HFFc6 (cell line): Measurements from ENCODE around the gene OVCA2. TPM values are rescaled to one million over a fixed set of nuclear protein-coding genes. Genes with fewer than 3 reads are reported as not detected.

Source experiments
- DNase-seq: peaks from one replicate; pipeline ENCODE4 v3.0.0-alpha.2; 2018
- H3K27ac Mint-ChIP-seq: 2 replicates; pipeline ENCODE4 v1.8.0; 2020; ENCODE audit warnings: mild to moderate bottlenecking, mixed read lengths
- H3K27me3 Mint-ChIP-seq: 2 replicates; pipeline ENCODE4 v1.8.0; 2021; ENCODE audit warnings: mild to moderate bottlenecking, moderate library complexity, mixed read lengths; ENCODE audit not compliant: insufficient read depth
- H3K36me3 Mint-ChIP-seq: 2 replicates; pipeline ENCODE4 v1.8.0; 2021; ENCODE audit warnings: low read depth, mixed read lengths
- H3K4me1 Mint-ChIP-seq: 2 replicates; pipeline ENCODE4 v1.8.0; 2020; ENCODE audit warnings: low read depth, mixed read lengths
- H3K4me3 Mint-ChIP-seq: 2 replicates; pipeline ENCODE4 v1.8.0; 2020; ENCODE audit warnings: mild to moderate bottlenecking, moderate library complexity, mixed read lengths
- H3K9me3 Mint-ChIP-seq: 2 replicates; pipeline ENCODE4 v1.8.0; 2020; ENCODE audit warnings: mild to moderate bottlenecking, mixed read lengths
- CTCF ChIP-seq: fragments of 200-600 bp; sonication (generic); IDR thresholded peaks from 2 replicates; pipeline ENCODE4 v1.5.0; 2021; ENCODE audit warnings: antibody characterized with exemption, mild to moderate bottlenecking
- total RNA-seq, 6 experiments: library from RNA; stranded (reverse); fragmentation: NEBNext Ultra II Directional; extraction: Animal tissue kit (Norgen Biotek cat#: 25700); gene quantifications; 2 replicates in 1 of 6; 3 replicates in 5 of 6; pipeline ENCODE4 v1.2.3, GENCODE V29; 2021

Gene OVCA2
- total RNA-seq, 6 experiments from 2014 or later: 39.5 to 44.3 (median 41.7) TPM

GRCh38 chr17:2070241-2071023, 28.6 kb downstream of the OVCA2 start:
- Mint-ChIP-seq H3K27me3 (peaks cover 23% of the 10 kb centered on the region), H3K4me1 (peaks cover 81% of the 10 kb centered on the region), H3K27ac (peak overlapping the region; percentile 95)

GRCh38 chr17:2071024-2071385, 29.2 kb downstream of the OVCA2 start:
- no peak for DNase-seq
- H3K27ac Mint-ChIP-seq: peak overlapping the region; percentile 83
- peak overlapping the region; percentile 37 for H3K4me3 Mint-ChIP-seq
- TF ChIP-seq CTCF: no peak
- peaks cover 42% of the 10 kb centered on the region for H3K36me3 Mint-ChIP-seq
- peaks cover 3% of the 10 kb centered on the region; the same call in 1 of the 2 replicates for H3K9me3 Mint-ChIP-seq
- peaks cover 81% of the 10 kb centered on the region for H3K4me1 Mint-ChIP-seq
- H3K27me3 Mint-ChIP-seq: peaks cover 20% of the 10 kb centered on the region

More at GRCh38 chr17:2070241-2071023, 28.6 kb downstream of the OVCA2 start:
- no peak for DNase-seq
- Mint-ChIP-seq H3K36me3 (peaks cover 43% of the 10 kb centered on the region), H3K9me3 (peaks cover 3% of the 10 kb centered on the region; the same call in 1 of the 2 replicates), H3K4me3 (peak overlapping the region; percentile 37; the same call in 1 of the 2 replicates)
- no peak for TF ChIP-seq CTCF

GRCh38 chr17:2071455-2072281, 29.8 kb downstream of the OVCA2 start:
- peak overlapping the region; percentile 83 for H3K27ac Mint-ChIP-seq
- peaks cover 35% of the 10 kb centered on the region for H3K36me3 Mint-ChIP-seq
- peak overlapping the region; percentile 37 for H3K4me3 Mint-ChIP-seq
- no peak for TF ChIP-seq CTCF
- H3K9me3 Mint-ChIP-seq: peaks cover 3% of the 10 kb centered on the region; the same call in 1 of the 2 replicates
- no peak for DNase-seq
- H3K27me3 Mint-ChIP-seq: peaks cover 17% of the 10 kb centered on the region
- H3K4me1 Mint-ChIP-seq: peaks cover 81% of the 10 kb centered on the region

- Mint-ChIP-seq H3K27me3 (peaks cover 8% of the 10 kb centered on the region), H3K4me3 (no peak overlapping the region), H3K9me3 (peaks cover 2% of the 10 kb centered on the region; the same call in 1 of the 2 replicates), H3K27ac (no peak overlapping the region; the same call in 1 of the 2 replicates), H3K4me1 (peaks cover 68% of the 10 kb centered on the region), H3K36me3 (peaks cover 51% of the 10 kb centered on the region)
- no peak for TF ChIP-seq CTCF
- no peak for DNase-seq
These were observed 33.1 kb downstream of the OVCA2 start for GRCh38 chr17:2074919-2075318.

GRCh38 chr17:2075336-2076086, 33.7 kb downstream of the OVCA2 start:
- peaks cover 62% of the 10 kb centered on the region for H3K4me1 Mint-ChIP-seq
- H3K9me3 Mint-ChIP-seq: no peaks in the 10 kb centered on the region
- no peak for DNase-seq
- peaks cover 8% of the 10 kb centered on the region for H3K27me3 Mint-ChIP-seq
- peak overlapping the region; percentile 88 for H3K27ac Mint-ChIP-seq
- peaks cover 52% of the 10 kb centered on the region for H3K36me3 Mint-ChIP-seq
- peak; percentile 42 for TF ChIP-seq CTCF
- peak overlapping the region; percentile 9; the same call in 1 of the 2 replicates for H3K4me3 Mint-ChIP-seq
